Endothelial cell of umbilical vein (primary cell): ENCODE results near the gene CPA3. TPM values are rescaled to one million over a fixed set of nuclear protein-coding genes. Genes with fewer than 3 reads are reported as not detected.

Source experiments
- BruUV-seq: library from RNA; stranded (reverse); fragments of 400-500 nt; replicated peaks from 2 replicates; lab custom pipeline; 2021; lab: Mats Ljungman, UMichigan
- CTCF ChIA-PET: fragments of 300-600, 350-600 bp; sonication (Branson Sonifier 250); formaldehyde crosslinking; loops from one replicate; lab custom pipeline; 2021; ENCODE audit warnings: antibody characterized with exemption, inconsistent platforms; lab: Charles Lee
- POLR2A ChIA-PET: fragments of 300-600, 350-600 bp; sonication (Branson Sonifier 250); formaldehyde crosslinking; loops from one replicate; lab custom pipeline; 2021; ENCODE audit warnings: antibody characterized with exemption, inconsistent platforms; lab: Charles Lee
- DNase-seq: peaks from one replicate; pipeline ENCODE4 v3.0.0-alpha.2; 2011; ENCODE audit warnings: low read depth, low spot score
- FAIRE-seq: peaks from 2 replicates; lab custom pipeline; 2011; peaks lifted over from hg19 to GRCh38; lab: Jason Lieb, UNC
- H2AFZ ChIP-seq: 2 replicates; pipeline ENCODE4 v1.6.0; 2012; ENCODE audit warnings: low read depth, low read length, control low read depth, inconsistent platforms
- H3K27ac ChIP-seq: 2 replicates; pipeline ENCODE4 v1.5.1; 2011; ENCODE audit warnings: low read depth, mild to moderate bottlenecking, control low read depth, low read length, moderate library complexity; ENCODE audit not compliant: insufficient read depth
- H3K27me3 ChIP-seq, 2 experiments: 2 replicates each; pipeline versions ENCODE4 v1.6.0 to v1.6.1; 2011; ENCODE audit warnings: low read length in 2 of 2, mixed read lengths in 1 of 2; ENCODE audit not compliant: control insufficient read depth in 2 of 2, insufficient read depth in 2 of 2
- H3K36me3 ChIP-seq, 2 experiments: 2 replicates in 1 of 2; 3 replicates in 1 of 2; pipeline ENCODE4 v1.5.1; 2011; ENCODE audit warnings: low read length in 2 of 2, mild to moderate bottlenecking in 1 of 2, moderate library complexity in 1 of 2; ENCODE audit not compliant: control insufficient read depth in 2 of 2, insufficient read depth in 2 of 2; ENCODE audit errors: extremely low read depth in 1 of 2
- H3K4me1 ChIP-seq: 3 replicates; pipeline ENCODE4 v1.5.1; 2011; ENCODE audit warnings: mild to moderate bottlenecking, low read length; ENCODE audit not compliant: control insufficient read depth, insufficient read depth; ENCODE audit errors: extremely low read depth
- H3K4me2 ChIP-seq: 2 replicates; pipeline ENCODE4 v1.6.1; 2011; ENCODE audit warnings: low read length, control low read depth, mixed read lengths; ENCODE audit not compliant: insufficient read depth
- H3K4me3 ChIP-seq, 3 experiments: fragments of 200-600 bp in 1 of 3; sonication (generic), shearing (Covaris generic) in 1 of 3; replicated peaks in 1 of 3; 2 replicates each; pipeline ENCODE4 v1.5.1; 2011 to 2016; ENCODE audit warnings: control low read depth in 3 of 3, low read length in 3 of 3, mild to moderate bottlenecking in 2 of 3, inconsistent platforms in 1 of 3, low read depth in 1 of 3, moderate library complexity in 1 of 3; ENCODE audit not compliant: insufficient read depth in 1 of 3
- H3K79me2 ChIP-seq: 2 replicates; pipeline ENCODE4 v1.6.0; 2012; ENCODE audit warnings: low read length, inconsistent platforms; ENCODE audit not compliant: control insufficient read depth, insufficient read depth
- H3K9ac ChIP-seq: replicated peaks from 2 replicates; pipeline ENCODE3; 2011; ENCODE audit warnings: low read length, control low read depth; ENCODE audit not compliant: insufficient read depth; ENCODE audit errors: extremely low read depth
- H3K9me1 ChIP-seq: replicated peaks from 3 replicates; pipeline ENCODE4 v1.6.0; 2011; ENCODE audit warnings: mild to moderate bottlenecking, low read length; ENCODE audit not compliant: control insufficient read depth, insufficient read depth; ENCODE audit errors: extremely low read depth
- H3K9me3 ChIP-seq: replicated peaks from 2 replicates; pipeline ENCODE4 v1.5.1; 2012; ENCODE audit warnings: low read length, inconsistent platforms; ENCODE audit not compliant: control insufficient read depth, insufficient read depth
- H4K20me1 ChIP-seq: replicated peaks from 2 replicates; pipeline ENCODE3; 2011; ENCODE audit warnings: mild to moderate bottlenecking, low read length; ENCODE audit not compliant: control insufficient read depth, insufficient read depth; ENCODE audit errors: extremely low read depth
- EZH2 ChIP-seq: IDR thresholded peaks from 2 replicates; pipeline ENCODE4 v1.6.1; 2012; ENCODE audit warnings: borderline replicate concordance, low read depth, mild to moderate bottlenecking, moderate library complexity, low read length, inconsistent platforms; ENCODE audit not compliant: severe bottlenecking
- FOS ChIP-seq: IDR thresholded peaks from 2 replicates; pipeline ENCODE4 v1.6.1; 2011; ENCODE audit warnings: mild to moderate bottlenecking, low read length, moderate library complexity, borderline replicate concordance; ENCODE audit not compliant: insufficient read depth
- GATA2 ChIP-seq: IDR thresholded peaks from 2 replicates; pipeline ENCODE4 v1.7.0; 2011; ENCODE audit warnings: low read depth, mild to moderate bottlenecking, moderate library complexity, mixed read lengths, low read length; ENCODE audit not compliant: insufficient read length, insufficient read depth
- JUN ChIP-seq: IDR thresholded peaks from 2 replicates; pipeline ENCODE4 v1.6.1; 2011; ENCODE audit warnings: borderline replicate concordance, low read depth; ENCODE audit not compliant: insufficient read length, insufficient read depth
- MYC ChIP-seq: IDR thresholded peaks from one replicate; pipeline ENCODE4 v1.6.1; 2011; ENCODE audit warnings: mild to moderate bottlenecking, low read depth, low read length
- POLR2A ChIP-seq: IDR thresholded peaks from 2 replicates; pipeline ENCODE4 v1.6.1; 2012; ENCODE audit warnings: low read depth, mild to moderate bottlenecking, control low read depth, low read length
- POLR2AphosphoS5 ChIP-seq: IDR thresholded peaks from 2 replicates; pipeline ENCODE4 v1.6.1; 2012; ENCODE audit warnings: low read depth, mild to moderate bottlenecking, control low read depth, low read length, moderate library complexity; ENCODE audit not compliant: insufficient read depth
- dilution Hi-C: fragments of 300-500 bp; cut with MboI; formaldehyde crosslinking; loops from one replicate; pipeline ENCODE4 v1.15.0; 2019; ENCODE audit warnings: low sequenced_read_pairs; ENCODE audit not compliant: extremely low pct_ligation_motif_present
- intact Hi-C: fragments of 100-400 bp; cut with micrococcal nuclease; formaldehyde crosslinking; loops from one replicate; pipeline ENCODE4 v1.10.0; 2022
- polyA plus RNA-seq, 4 experiments: library from polyadenylated mRNA; depleted of rRNA in 3 of 4; stranded (reverse) in 3 of 4; unstranded in 1 of 4; fragments of >200 nt; gene quantifications; 2 replicates each; pipeline versions ENCODE4 v1.2.1 to v1.2.3, GENCODE V29; 2011 to 2012; ENCODE audit warnings: missing spikeins in 1 of 4
- total RNA-seq: library from RNA; stranded (reverse); gene quantifications from 2 replicates; pipeline ENCODE4 v1.2.3, GENCODE V29; 2021
- TF ChIP-seq, protein P1 (sequence below), 2 donors: IDR thresholded peaks; 1 replicate in 1 of 2; 2 replicates in 1 of 2; pipeline ENCODE4 v1.5.1; 2011; ENCODE audit warnings: low read length in 2 of 2, mild to moderate bottlenecking in 2 of 2, moderate library complexity in 2 of 2, control low read depth in 1 of 2, inconsistent platforms in 1 of 2, low read depth in 1 of 2; ENCODE audit not compliant: insufficient read depth in 1 of 2; ENCODE audit errors: extremely low read depth in 1 of 2
- TF ChIP-seq, protein P2 (sequence below): IDR thresholded peaks from 2 replicates; pipeline ENCODE4 v1.6.1; 2011; ENCODE audit not compliant: insufficient read depth, insufficient read length

Gene CPA3
- total and polyA plus RNA-seq, 2 donors (not counting 3 experiments of a cell fraction or from before 2014, with no cell fraction given) = 1.7 to 6.4 TPM

DNA sequence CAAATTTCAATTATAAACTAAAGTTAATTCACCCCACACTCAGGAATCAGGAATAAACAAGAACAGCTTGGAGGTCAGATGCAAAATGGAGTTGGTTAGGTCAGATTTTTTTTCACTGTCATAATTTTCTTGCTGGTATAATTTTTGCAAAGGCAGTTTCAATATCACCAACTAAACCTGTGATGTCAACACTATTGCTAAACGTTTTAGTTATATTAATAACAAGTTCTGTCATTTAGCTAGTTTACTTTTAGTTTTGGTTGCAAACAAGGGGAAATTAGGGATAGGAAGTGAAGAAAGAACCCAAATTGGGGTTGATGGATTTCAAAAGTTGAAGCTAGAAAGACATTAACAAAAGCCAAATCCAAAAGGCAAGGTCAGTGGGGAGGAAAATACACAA, 42.1 kb upstream of the CPA3 start:
- Histone ChIP-seq H3K4me2 (no peak overlapping the region), H3K27ac (no peak overlapping the region), H3K9me3 (no peaks in the 10 kb centered on the region), H3K9ac (no peak overlapping the region), H4K20me1 (no peaks in the 10 kb centered on the region), H3K36me3 (no peaks in the 10 kb centered on the region), H2AFZ (no peak overlapping the region), H3K9me1 (no peaks in the 10 kb centered on the region), H3K4me1 (no peaks in the 10 kb centered on the region), H3K4me3 (no peak overlapping the region), H3K27me3 (peaks cover 0 to 9% of the 10 kb centered on the region in 2 experiments), H3K79me2 (no peaks in the 10 kb centered on the region)
- DNase-seq (no peak), FAIRE-seq (no peak)
- ChIA-PET CTCF (no interaction called here), POLR2A (no interaction called here)
- intact Hi-C loops = no loop called here
- dilution Hi-C loops = no loop called here
- BruUV-seq = no TSS peak
- no peak for TF ChIP-seq MYC

GRCh38 chr3:148825476-148825875, 39.6 kb upstream of the CPA3 start:
- dilution Hi-C loops = no loop called here
- FAIRE-seq = no peak
- no peaks in the 10 kb centered on the region for H3K9me1 ChIP-seq

More at GRCh38 chr3:148825476-148825875, 39.6 kb upstream of the CPA3 start:
- no peaks in the 10 kb centered on the region for H3K36me3 ChIP-seq
- H3K79me2 ChIP-seq = no peaks in the 10 kb centered on the region
- intact Hi-C loops = no loop called here
- TF ChIP-seq POLR2A (no peak), GATA2 (no peak), MYC (no peak), JUN (no peak), EZH2 (no peak), POLR2AphosphoS5 (no peak), FOS (no peak)
- TF ChIP-seq, protein P1, sequence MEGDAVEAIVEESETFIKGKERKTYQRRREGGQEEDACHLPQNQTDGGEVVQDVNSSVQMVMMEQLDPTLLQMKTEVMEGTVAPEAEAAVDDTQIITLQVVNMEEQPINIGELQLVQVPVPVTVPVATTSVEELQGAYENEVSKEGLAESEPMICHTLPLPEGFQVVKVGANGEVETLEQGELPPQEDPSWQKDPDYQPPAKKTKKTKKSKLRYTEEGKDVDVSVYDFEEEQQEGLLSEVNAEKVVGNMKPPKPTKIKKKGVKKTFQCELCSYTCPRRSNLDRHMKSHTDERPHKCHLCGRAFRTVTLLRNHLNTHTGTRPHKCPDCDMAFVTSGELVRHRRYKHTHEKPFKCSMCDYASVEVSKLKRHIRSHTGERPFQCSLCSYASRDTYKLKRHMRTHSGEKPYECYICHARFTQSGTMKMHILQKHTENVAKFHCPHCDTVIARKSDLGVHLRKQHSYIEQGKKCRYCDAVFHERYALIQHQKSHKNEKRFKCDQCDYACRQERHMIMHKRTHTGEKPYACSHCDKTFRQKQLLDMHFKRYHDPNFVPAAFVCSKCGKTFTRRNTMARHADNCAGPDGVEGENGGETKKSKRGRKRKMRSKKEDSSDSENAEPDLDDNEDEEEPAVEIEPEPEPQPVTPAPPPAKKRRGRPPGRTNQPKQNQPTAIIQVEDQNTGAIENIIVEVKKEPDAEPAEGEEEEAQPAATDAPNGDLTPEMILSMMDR (IDR thresholded peaks at IDR 0.05; ENCODE audit: extremely low read depth in 1 of 2, insufficient read depth in 1 of 2, low read depth in 1 of 2, low read length in 2 of 2) = no peak
- TF ChIP-seq, protein P2, sequence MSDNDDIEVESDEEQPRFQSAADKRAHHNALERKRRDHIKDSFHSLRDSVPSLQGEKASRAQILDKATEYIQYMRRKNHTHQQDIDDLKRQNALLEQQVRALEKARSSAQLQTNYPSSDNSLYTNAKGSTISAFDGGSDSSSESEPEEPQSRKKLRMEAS = no peak
- no peak overlapping the region for H3K4me3 ChIP-seq
- no peak overlapping the region for H2AFZ ChIP-seq
- CTCF ChIA-PET = no interaction called here
- no peaks in the 10 kb centered on the region for H3K9me3 ChIP-seq
- H4K20me1 ChIP-seq = no peaks in the 10 kb centered on the region
- H3K27ac ChIP-seq = no peak overlapping the region
- no TSS peak for BruUV-seq
- DNase-seq = no peak
- H3K27me3 ChIP-seq = peaks cover 1 to 11% of the 10 kb centered on the region in 2 experiments
- POLR2A ChIA-PET = no interaction called here
- H3K4me1 ChIP-seq = no peaks in the 10 kb centered on the region
- H3K9ac ChIP-seq = no peak overlapping the region
- no peak overlapping the region for H3K4me2 ChIP-seq
